Activated gamma-delta T cell treated with anti-CD3 and anti-CD28 coated beads, Interleukin-2, amount 50 U/mL, for 16 hours (primary cell): ENCODE measurements around the gene ADGRD1.

Experiments
- DNase-seq: peaks from one replicate; pipeline ENCODE4 v3.0.0-alpha.2; 2020; ENCODE audit warnings: low read depth

The ADGRD1 gene

GRCh38 chr12:130966443-130967030 is 12.8 kb downstream of the ADGRD1 start:
- no peak for DNase-seq

DNA sequence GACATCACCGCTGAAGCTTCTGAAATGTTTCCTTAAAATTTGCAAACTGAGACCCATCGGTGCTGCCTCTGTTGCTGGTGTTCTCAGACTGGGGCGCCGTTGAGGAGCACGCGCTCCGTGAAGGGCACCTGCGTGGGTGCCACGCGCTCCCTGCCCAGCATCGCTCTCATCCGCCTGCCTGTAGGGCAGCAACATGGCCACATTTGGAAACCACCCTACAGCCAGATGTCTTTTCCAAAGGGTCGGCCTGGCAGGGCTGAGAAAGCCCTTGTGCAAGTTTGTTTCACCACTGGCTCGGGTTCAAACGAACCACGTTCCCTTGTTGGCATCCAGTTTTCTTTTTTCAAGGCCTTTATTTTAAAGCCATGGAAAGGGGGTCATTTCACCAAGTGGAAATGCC is 13.9 kb downstream of the ADGRD1 start:
- no peak for DNase-seq

DNA sequence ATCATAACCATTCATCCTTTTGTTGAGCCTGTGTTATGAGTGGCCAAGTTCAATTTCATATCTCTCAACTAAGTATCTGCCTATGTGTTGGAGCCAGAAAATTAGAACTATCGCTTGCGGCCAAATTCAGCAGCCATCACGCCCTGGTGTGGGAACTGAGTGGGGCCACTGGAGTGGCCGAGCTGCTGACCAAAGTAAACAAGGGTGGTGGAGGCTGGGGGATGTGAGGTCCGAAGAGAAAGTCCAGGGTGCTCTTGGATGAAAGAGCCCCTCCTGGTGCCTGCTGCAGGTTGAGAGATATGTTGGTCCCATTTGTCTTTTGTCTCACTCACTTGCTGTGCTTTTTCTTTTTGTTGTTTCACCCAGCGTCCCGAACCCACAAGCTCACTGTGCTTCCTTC is 14.9 kb downstream of the ADGRD1 start:
- no peak for DNase-seq

GRCh38 chr12:130969223-130969622 is 15.5 kb downstream of the ADGRD1 start:
- DNase-seq: no peak

DNA sequence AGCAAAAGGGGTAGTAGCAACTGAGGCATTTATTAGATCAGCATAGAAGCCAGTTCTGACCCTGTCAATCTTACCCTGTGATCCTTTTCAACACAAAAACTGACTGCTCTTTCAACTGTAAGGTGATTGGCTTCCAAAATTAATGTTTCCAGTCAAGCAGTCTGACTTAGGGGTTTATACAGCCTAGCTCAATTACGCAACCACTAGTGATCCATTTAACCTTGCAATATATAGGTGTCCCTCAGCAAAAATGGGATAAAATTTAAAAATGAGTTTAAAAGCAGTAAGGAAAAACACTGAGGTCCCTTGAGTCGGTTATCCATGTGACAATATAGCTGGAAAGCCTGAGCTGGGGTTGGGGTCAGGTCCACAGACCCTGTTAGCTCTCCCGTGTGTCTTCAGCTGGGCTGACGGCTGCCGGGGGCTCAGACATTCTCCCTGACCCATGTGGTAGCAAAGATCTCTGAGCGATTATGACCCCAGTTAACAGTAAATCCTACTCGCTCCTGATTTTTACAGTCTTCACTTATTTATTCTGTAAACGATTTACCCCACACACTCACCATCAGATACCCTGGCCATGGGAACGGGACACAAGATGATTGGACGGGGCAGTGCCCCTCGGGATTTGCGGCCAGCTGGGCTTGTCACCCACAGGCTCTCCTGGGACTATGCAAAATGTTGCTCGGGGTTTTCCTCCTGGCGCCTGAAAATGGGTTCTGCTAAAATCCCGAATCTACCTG is 16.6 kb downstream of the ADGRD1 start:
- DNase-seq: no peak

DNA sequence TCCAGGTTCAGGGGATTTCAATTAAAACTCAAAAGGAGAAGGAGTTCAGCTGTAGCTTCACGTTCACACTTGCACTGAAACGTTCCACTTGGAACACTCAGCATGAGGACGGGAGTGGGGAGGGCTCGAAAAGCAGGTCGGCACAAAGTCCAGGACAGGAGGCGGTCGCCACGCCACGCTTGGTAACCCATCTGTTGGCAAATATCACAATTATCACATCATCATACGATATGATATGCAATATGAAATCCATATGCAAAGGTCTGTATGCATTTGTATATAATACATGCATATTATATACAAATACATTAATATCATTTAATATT is 17.2 kb downstream of the ADGRD1 start:
- no peak for DNase-seq

DNA sequence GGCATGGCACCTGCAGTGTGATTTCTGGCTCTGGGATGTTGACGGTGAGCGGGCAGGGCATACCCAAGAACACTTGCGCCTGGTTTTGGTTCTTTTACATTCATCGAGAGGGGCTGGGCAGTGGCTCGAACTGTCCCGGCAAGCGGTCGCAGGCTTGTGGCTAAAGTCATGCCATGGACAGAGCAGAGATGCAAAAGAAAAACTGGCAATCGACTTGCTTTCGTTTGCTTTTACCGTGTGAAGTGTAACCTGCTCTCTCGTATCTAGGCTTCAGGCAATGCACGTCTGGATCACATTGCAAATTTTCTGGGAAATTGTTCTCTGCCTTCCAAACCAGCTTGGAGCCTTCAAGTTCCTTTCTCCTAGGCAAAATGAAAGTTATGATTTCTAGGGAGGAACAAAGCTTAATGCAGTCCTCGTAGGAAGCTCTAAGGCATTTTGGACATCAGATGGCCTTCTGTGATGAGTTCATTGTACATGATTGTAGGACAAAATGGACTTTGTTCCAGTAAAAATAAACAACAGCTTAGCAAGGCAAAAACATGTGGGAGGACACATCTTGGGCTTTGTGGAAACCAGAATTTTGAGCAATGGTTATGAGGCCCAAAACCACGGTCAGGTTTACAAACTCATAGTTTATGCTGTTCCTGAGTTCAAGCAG is 18.3 kb downstream of the ADGRD1 start:
- DNase-seq: no peak

DNA sequence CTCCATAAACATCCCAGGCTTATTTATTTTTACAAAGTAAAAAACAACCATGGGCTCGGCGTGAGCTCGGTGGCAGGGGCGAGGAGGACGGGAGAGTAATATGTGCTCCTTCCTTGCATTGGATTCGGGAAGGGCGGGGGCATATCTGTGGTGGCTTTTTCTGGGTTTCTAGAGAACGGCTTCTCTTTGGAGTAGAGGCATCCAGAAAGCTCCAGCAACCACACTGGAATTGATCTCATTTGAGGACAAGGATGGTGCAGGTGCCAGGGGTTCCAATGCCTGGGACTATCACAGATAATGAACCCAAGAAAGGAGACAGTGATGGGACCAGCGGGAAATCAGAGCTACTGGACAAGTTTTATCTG is 18.9 kb downstream of the ADGRD1 start:
- no peak for DNase-seq

DNA sequence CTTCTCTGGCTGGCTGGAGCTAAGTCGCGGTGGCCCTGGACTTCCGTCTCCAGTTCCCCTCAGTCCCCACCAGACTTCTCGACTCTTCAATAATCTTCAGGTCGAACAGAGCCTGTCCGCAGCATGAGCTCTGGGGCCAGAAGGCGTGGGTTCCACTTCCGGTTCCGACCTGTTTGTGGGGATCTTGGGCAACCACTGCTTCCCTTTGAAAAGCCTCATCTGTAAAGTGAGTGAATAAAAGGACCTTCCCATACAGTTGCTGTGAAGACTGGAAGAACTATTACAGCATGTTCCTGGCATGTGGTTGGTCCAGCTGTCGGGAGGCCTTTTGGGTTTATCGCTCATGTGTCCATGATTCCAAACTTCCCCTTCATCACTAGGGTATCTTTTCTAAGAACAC is 19.4 kb downstream of the ADGRD1 start:
- DNase-seq: no peak

DNA sequence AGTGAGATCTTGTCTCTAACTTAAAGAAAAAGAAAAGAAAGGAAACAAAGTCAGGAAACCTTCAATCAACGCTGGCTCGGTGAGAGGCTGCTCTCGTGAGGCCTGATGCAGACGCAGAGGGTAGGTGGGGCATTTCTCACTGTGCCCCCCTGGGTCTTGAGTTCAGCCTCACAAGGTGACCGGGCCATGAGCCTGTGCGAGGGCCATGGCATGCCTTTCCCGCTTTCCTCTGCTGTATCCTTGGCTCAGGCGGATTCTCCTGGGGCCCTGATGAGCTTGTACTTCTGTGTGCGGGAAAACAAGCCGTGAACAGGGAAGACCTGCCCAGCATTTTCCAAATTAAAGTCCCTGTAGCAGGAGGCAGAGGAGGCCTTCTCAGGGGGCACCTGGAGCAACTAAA is 20.2 kb downstream of the ADGRD1 start:
- DNase-seq: no peak

GRCh38 chr12:130975116-130975515 is 21.4 kb downstream of the ADGRD1 start:
- DNase-seq: no peak

DNA sequence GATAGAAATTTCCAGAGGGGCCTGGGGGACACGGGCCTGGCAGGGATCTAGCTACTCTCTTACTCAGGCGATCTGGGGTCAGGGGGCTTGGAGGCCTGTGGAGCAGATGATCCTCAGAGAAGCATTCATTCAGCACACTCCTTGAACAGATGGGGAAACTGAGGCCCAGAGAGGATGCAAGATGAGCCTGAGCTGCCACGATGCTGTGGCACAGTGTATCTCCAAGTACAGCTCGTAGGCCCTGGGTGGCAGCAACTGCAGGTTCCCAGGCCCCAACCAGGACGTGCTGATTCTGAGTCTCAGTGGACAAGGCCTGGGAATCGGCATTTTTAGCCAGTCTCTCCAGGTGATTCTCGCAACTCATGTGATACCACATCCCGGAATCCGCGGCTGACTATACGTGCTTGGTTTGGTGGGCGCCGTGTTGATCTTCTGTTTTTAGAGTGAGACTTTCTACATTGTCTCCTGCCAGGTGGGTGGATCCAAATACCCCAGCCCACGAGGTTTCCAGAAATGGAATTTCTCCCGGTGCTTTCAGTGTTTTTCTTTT is 22.5 kb downstream of the ADGRD1 start:
- DNase-seq: no peak

DNA sequence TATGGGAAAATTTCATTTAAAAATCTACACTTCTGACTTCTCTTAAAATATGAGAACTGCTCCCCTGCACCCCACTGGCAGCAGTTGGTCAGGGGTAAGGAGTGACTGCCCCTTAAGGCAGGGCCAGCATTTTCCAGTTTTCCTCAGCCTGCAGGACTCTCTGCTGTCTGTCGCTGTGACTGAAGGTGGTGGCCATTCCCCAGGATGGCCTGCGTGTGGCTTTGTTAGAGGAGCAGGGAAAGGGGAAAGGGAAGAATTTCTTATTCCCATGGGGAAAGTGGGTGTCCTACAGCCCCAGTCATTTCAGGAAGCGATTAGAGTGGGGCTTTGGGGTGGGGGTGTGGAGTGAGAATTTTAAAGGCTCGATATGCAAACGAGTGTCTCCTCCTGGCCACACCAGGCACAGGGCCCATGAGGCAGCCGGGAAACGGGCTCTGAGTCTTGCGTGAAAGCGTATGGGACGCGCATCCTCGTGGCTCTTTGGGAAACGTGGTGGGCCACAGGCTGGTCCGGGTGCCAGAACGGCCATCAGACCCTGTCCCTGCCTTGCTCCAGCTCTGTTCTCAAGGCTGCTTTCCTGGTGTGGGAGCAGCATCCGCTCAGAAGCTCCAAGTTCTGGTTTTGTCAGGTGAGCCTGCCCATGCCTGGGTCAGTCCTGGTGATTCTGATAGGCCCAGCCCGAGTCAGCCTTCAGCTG is 23.5 kb downstream of the ADGRD1 start:
- no peak for DNase-seq

- no peak for DNase-seq
Measured at GRCh38 chr12:130977743-130978095, 24.0 kb downstream of the ADGRD1 start.

DNA sequence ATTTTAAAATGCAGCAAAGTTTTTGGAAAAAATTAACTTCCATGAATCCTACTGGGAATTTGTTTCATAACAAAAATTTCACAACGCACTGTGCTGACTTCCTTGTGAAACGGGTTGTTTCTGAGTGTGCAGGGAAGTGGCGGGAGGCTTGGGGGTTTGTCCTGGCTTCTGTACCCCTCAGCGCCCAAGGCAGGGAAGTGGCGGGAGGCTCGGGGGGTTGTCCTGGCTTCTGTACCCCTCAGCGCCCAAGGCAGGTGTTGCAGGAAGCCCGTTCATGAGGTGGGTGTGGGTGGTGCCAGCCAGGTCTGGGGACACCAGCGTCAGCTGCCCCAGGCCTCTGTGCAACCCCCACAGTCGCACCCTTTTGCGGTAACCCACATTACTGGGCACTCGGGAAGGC is 25.1 kb downstream of the ADGRD1 start:
- DNase-seq: no peak

GRCh38 chr12:130981074-130981742 is 27.5 kb downstream of the ADGRD1 start:
- no peak for DNase-seq

- no peak for DNase-seq
Measured at GRCh38 chr12:130981911-130982310, 28.2 kb downstream of the ADGRD1 start.

- no peak for DNase-seq
Measured at GRCh38 chr12:130982565-130983225, 29.0 kb downstream of the ADGRD1 start.

GRCh38 chr12:130983328-130984017 is 29.8 kb downstream of the ADGRD1 start:
- DNase-seq: no peak

DNA sequence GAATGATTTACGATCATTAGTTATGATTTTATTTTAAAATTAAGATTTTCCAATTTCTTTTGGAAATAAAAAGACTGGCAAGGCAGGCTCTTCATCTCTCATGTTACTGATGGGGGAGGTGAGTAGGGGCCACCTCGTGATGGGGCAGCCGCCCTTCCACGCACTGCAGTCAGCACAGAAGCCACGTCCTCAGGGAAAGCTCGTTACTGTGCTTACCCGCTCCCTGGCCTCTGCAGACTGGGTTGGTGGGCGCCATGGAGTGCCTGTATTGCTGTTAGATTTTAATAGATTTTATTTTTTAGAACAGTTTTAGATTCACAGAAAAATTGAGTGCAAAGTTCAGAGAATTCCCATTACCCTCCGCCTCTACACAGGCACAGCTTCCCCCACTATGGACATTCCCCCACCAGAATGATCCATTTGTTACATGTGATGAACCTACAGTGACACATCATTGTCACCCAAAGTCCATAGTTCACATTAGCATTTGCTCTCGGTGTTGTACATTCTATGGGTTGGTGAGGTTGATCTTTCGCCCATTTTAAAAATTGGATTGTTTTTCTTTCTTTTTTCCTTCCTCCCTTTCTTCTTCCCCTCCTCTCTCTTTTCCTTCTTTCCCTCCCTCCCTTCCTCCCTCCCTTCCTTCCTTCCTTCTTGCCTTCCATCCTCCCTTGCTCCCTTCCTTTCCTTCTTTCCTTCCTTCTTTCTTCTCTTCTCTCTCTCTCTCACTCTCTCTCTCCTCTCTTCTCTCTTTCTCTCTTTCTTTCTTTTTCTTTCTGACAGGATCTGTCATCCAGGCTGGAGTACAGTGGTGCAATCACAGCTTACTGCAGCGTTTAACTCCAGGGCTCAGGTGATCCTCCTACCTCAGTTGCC is 30.7 kb downstream of the ADGRD1 start:
- no peak for DNase-seq
